RCC 7860 (cell line): Measurements from ENCODE around the gene MANBA.

ENCODE experiments used
- DNase-seq: peaks from one replicate; pipeline ENCODE4 v3.0.0-alpha.2; 2015; ENCODE audit warnings: low spot score
- FAIRE-seq: peaks from 2 replicates; lab custom pipeline; 2012; peaks lifted over from hg19 to GRCh38; lab: Jason Lieb, UNC

The MANBA gene

DNA sequence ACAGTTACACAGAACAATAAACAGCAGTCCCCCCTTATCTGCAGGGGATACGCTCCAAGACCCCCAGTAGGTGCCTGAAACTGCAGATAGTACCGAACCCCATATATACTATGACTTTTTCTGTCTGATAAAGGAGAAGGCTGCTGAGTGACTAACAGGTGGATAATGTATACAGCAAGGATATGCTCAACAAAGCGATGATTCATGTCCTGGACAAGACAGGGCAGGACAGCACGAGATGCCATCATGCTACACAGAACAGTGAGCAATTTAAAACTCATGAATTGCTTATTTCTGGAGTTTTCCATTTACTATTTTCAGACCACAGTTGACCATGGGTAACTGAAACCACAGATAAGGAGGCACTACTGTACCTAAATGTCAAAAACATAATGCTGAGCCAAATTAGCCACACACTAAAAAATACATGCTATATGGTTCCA, 76.1 kb downstream of the MANBA start:
- FAIRE-seq (no peak), DNase-seq (peak; percentile 31)

DNA sequence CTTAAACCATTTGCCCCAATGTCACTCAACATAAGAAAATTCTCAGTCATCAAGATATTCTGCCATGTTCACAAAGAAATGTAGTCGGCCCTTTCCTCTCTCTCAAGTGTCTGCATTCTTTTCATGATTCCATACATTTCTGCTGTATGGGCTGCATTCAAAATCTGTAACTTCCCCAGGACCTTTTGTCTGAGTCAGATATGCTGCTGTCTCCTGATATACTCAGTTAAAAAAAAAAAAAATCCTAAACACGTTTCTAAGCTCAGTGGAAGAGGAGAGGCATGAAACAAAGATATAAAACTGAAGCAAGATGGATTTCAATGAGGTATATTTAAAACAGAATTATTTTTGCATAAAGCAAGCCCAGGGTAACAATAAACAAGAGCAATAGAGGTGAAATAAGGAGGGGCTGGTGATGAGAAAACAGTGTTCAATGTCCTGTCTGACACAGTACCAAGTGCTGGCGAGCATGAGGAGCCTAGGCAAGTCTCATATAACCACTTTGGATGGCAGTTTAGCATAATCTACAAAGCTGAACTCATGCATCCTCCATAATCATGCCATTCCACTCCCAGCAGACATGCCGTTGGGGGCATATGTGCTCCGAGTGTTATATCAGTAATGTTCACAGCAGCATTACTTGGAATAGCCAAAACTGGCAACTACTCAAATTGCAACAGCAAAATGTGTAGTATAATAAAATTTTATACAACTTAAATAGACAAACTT, 76.7 kb downstream of the MANBA start:
- no peak for FAIRE-seq
- no peak for DNase-seq

DNA sequence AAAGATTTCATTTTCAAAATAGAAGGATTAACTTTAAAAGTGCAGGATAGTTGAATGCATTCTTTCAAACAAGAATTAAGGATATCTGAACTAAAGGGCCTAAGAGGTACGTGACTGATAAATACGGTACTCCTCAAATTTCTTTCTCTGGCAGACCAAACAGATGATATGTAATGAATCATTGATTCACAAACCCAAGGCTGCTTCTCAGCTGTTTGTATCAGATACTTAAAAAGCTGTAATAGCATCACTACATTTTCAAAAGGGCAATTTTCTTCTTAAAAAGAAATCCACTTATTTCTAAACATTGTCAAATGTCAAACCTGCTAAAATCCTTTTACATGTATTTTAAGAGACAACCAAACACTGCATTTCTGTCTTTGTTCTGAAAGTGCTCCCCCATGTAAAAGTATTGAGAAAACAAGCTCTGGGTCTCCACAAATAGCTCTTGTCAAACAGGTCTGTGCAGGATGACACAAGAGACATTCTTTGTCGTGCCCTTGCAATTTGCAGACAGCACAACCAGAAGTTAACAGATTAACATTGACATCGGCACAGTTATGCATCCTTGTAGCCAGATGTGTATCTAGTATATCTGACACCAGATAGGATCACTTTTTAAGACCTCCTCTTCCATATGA, 82.0 kb downstream of the MANBA start:
- no peak for DNase-seq
- FAIRE-seq = no peak

DNA sequence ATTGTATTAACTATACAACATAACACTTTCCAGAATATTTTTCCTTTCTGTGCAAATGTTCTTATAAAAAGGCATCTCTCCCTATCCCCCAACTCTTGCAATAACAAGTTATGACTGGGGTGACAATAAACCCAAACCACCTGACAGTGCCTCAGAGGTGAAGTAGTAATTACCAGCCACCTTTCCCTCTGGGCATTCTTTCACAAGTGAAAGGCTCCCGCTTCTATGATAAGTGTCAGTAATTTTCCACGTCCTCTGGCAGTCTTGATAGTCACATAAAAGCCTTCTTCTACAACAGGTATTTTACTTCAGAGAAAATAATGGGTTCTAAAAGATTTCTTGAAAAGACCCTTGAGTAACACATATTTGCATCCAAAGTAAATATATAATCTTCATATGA, 82.7 kb downstream of the MANBA start:
- DNase-seq (no peak), FAIRE-seq (no peak)

DNA sequence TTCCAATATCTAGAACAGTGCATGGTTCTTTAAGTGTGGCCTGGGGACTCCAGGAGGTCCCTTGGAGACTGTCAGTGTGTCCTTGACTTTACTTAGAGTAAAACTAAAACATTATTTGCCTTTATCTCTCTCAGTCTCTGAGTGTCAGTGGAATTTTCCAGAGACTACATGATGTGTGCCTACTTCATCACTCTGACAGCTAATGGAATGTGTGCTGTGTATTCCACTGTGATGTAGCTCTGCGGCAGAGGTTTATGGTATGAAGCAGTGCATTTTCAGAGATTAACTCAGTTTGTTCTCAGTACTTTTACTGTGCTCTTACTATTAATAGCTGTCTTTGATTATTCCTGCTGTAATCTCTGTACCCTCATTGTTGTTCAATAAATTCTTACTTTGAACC, 85.6 kb downstream of the MANBA start:
- FAIRE-seq (no peak), DNase-seq (no peak)

DNA sequence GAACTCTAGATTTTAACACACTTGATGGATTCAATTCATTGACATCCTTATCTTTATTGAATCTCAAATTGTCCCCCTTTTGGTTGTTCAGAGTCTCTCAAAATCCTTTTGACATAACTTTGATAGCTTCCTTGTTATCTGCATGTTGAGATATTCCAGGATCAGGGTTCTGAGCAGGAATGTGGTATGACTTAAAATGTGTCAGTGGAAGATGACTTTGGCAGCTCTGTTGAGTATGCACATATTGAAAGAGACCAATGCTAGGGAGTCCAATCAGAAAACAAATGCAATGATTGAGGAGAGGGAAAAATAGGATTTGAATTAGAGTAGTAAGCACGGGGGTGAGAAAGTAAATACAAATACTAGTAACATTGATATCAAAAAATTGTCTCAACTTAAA, 93.8 kb downstream of the MANBA start:
- DNase-seq (no peak), FAIRE-seq (no peak)

DNA sequence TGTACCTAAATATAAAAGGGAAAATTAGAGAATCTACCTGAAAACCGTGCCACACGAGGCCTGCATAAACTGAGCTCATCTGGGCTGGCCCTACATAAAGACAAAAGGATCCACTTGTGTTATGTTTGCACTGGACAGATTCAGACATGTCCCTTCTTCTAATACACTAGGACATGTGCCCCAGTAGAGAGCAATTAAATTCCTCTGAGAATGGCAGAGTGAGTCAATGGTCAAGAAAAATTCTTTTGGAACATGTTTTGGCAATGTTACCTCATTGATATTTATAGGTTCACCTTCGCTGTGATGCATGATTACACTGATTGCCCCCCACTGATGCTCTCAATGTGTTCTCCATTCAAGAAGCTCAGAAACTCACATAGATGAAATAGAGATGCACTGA, 95.2 kb downstream of the MANBA start:
- FAIRE-seq = no peak
- no peak for DNase-seq

DNA sequence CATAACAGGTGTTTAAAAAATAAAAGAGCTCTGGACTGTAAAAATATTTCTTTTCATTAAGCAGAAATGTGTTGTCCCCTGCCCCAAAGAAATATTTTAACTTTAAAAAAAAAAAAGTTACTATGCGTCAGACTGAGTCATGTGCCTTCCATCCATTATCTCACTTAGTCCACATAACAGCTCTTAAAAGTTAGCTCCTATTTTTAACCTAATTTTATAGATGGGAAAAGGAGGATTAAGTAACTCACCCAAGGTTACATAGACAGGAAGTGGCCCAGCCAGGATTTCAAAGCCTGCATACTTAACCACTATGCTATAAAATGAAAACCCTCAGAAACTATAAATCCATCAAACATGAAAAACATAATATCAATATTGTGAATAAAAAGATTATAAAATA, 97.7 kb downstream of the MANBA start:
- DNase-seq (peak; percentile 58), FAIRE-seq (peak; percentile 85)

DNA sequence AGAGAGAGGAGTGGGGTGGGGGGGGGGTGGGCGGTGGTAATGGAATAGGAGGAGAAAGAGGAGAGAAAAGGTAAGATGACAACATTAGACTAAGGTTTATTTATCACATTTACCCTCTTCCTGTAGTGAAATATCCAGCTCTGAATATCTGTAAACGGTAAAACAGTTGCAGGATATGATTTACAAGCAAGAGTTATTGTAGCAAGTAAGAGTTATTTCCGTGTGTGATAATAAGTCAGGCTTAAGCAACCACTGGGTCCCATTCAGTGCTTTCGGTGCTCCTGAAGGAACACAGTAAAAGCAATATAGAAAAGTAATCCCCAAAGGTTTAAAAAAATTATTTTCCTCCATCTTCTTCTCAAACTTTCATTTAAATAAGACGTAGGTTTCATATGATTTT, 103.6 kb downstream of the MANBA start:
- DNase-seq = no peak
- FAIRE-seq = no peak

DNA sequence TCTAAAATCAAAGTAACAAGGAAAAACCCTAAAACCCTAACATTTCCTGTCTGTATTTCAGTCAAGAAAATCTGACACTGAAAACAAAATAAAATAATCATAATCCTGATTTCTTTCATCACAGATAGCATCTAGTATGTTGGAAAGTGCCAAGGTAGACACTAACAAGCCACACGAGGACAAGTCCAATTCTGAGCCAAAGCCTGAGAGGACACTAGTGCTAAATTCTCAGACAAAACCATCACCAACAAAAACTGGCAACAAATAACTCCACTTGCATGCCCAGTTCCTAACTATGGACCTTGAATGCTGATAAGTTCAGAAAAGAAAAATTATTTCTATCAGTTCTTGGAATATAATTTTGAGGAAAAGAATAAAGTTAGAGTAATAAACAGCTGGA, 113.7 kb downstream of the MANBA start:
- FAIRE-seq (no peak), DNase-seq (no peak)

DNA sequence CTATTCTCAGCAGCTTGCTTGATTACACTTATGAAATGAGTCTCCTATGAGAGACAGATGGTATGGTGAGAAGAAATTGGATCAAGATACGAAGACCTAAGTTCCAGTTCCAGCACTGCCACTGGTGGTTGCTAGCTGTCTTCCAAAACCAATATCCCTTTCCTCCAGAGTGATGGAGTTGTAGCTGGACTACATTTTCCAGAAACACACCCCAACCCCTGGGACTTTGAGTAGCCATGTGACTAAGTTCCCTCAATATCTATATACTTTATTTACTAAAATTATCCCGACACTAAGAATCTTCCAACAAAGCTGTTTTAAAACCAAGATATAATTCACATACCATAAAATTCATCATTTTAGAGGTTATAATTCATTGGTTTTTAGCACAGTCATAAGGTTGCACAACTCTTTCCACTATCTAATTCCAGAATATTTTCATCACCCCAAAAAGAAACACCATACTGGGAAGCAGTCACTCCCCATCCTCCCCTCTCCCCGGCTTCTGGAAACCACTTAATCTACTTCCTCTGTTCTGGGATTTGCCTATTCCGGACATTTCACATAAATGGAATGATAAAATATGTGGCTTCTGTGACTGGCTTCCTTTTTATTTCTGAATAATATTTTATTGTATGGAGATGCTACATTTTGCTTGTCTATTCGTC, 118.0 kb downstream of the MANBA start:
- DNase-seq = no peak
- FAIRE-seq = no peak

DNA sequence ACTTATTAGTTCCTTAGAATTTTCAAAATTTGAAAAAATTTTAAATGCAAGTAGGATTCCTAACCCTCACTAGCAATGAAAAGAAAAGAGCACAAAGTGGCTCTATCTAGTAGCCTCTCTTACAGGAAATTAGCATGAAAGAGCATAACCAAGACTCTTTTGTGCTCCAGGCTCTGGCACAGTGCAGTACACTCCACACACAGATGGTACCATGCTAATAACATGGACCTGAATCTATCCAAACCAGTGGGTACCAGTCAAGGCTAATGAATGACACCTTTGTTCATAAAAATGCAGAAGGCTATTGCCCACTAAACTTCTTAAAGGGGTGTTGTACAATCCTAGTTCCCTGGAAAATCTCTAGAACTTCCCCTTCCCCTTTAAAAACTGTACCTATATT, 119.0 kb downstream of the MANBA start:
- FAIRE-seq = no peak
- no peak for DNase-seq

DNA sequence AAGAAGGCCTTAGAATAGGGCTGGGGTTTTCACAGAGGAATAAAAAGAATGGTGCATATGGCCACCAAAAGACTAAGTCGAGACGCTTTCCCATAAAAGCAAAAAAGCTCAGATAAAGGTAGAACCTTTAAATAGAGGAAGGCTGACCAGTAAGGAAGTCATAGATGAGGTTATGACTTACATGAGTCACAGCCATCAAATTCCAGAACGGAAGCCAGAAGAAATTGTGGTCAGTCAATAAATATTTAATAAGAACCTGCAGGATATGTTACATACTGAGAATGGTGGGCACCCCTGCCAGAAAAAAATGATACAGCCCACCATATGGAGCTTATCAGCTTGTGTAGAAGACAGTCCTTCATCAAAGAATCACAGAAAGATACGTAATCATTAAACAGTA, 120.1 kb downstream of the MANBA start:
- peak; percentile 80 for FAIRE-seq
- peak; percentile 50 for DNase-seq

DNA sequence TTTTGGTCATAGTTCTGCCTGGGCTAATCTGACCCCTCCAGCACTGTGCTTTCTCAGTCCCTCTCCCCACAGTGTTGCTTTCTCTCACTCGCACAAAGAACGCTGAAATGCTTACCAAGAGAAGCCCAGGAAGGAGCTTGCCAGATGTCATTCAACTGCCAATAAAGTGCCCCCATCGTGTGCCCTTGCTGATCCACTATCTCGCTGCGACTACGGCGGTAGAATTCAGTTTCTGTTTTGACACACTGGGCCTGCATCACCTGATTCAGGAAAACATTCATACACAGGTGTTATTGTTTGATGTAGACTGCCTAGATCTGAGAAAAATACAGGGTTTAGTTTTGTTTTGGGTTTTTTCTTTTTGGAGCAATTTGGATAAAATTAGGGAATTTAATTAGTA, 121.2 kb downstream of the MANBA start:
- no peak for FAIRE-seq
- DNase-seq = no peak

DNA sequence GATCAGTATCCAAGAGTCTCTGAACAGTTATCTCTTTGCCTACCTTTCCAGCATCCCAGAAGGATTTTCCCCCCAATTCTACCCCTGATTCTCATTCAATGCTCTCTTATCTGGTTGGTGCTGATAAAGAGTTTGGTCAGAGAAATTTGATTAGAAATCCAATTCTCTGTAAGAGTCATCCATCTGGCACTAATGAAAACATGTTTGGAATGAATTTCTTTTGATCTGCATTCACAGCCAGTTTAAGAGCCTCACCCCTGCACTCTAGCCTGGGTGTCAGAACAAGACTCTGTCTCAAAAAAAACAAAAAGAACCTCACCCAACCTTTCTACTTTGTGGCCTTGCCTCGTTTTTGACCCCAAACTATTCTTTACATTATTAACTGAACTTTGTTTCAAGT, 122.1 kb downstream of the MANBA start:
- FAIRE-seq (no peak), DNase-seq (no peak)

DNA sequence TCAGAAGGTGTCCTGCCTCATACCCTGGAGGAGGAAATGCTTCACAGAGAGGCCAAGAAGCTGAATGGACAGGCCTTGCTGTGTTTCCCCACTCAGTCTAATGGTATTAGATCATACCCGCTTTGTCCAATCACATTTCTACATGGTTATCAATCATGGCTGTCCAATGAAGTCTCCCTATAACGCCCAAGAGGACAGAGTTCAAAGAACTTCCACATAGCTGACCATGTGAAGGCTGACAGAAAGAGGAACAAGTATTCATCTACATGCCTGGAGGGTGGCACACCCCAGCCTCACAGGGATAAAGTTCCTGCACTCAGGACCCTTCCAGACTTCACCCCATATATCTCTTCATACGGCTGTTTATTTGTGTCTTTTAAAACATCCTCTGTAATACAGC, 123.4 kb downstream of the MANBA start:
- DNase-seq (no peak), FAIRE-seq (no peak)

DNA sequence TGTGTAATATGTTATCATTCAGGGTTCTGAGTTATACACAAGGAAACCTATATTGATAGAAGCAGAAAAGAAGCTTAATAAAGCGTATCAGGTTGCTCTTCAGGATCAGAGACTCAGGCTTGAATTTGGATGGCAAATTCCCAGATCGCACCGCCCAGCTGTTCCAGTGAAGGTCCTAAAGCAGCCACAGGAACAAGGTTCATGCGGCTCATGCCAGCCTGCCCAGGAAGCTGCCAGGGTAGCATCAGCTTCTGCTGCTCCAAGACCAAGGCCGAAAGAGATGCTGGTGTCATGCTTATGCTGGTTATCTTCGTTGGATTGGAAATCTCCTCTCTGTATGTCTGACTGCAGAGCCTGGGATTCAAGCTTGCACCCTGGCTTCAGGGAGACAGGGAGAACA, 127.7 kb downstream of the MANBA start:
- no peak for DNase-seq
- no peak for FAIRE-seq

DNA sequence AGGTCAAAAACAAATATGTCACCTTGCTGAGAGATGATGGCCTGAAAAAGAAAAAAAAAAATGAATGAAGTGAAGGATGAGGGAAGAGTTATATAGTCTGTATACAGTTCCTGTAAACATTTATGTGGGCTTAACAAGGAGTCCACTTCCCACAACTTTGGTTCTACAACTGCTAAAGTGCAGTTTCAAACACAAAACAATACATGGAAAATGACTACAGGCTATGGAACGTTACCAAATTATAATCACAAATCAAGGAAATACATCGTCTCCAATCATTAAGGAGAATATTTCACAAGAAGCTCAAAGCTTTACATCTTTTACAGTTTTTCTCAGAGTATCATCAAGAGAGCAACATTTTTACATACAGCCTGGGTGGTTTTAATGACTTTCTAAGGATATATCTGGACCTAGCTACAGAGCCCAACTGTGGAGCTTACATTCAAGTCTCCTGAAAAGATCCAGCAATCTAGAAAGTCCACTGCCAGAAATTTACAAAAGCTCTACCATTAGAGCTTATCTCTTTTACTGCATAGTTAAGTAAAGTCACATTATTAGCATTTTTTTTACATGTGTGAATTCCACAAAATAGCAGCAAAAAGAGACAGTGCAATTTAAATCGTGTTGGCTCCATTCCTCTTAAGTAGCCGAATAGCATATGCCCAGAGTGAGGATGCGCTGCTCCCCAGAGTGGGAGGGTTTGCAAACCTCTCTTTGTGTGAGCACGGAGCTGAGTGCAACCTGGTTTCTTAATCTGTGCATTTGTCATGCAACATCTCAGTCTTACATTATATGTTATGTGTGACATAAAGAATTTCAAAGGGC, 128.3 kb downstream of the MANBA start:
- FAIRE-seq = no peak
- DNase-seq = no peak

DNA sequence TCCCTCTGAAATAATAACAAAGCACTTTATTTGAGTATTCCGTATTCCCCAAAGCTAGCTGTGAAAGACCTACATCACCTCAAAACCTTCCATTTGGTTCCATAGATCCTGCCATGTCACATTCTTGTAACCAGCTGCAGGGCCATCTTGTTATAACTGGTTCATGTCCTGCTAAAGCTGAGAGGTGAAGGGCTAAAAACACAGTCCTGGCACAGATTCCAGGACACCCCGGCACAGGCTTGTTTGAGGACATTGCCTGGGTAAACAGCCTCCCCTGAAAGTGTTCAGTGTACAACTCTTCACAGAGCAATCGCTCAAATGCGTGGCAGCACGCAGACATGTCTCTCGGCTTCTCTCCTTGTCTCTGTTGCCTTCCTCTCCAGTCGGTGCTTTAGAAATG, 129.2 kb downstream of the MANBA start:
- no peak for DNase-seq
- no peak for FAIRE-seq

DNA sequence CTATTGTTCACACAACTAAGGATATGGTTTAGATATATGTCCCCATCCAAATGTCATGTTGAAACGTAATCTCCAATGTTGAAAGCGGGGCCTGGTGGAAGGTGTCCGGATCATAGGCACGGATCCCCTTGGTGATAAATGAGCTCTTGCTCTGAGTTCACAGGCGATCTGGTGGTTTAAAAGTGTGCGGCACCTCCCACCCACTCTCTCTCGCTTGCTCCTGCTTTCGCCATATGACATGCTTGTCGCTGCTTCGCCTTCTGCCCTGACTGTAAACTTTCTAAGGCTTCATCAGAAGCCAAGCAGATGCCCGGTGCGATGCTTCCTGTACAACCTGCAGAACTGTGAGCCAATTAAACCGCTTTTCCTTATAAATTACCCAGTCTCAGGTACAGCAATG, 131.1 kb downstream of the MANBA start:
- FAIRE-seq (no peak), DNase-seq (no peak)

DNA sequence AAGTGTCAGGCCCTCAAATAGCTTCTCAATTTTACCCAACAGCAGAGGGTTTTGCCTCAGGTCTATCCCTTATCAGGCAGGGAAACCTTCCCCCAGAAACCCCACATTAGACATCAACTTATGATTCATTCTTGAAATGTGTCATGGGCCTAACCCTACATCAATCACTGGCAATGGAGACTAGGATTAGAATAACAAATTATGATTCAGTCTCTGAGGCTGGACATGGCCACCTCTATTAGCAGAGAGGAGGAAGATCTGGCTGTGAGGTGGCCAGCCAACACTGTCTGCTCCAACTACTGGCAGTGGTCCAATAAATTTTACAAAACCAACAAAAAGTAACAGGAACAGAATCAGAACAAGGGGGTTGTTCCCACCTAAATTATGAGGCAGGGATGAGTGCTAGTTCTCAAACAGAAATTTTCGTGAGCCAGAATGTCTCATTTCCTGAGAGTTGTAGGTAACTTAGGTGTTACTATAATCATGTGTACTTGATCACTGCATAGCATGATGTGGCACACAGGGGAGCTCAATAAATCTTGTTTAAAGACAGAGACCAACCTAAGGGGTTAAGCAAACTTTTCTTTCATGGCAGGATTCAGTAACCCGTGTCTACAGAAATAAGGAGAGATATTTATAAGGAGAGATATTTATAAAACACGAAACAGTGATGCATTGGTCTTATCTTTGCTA, 132.8 kb downstream of the MANBA start:
- FAIRE-seq = peak; percentile 95
- DNase-seq = peak; percentile 94
